Smooth muscle cell of the umbilical artery (primary cell): ENCODE data around the gene ZC3H10. TPM values are rescaled to one million over a fixed set of nuclear protein-coding genes. Genes with fewer than 3 reads are reported as not detected.

Experiments used
- total RNA-seq: library from RNA; depleted of rRNA; stranded (reverse); fragments of >200 nt; gene quantifications from 2 replicates; pipeline ENCODE4 v1.2.3, GENCODE V29; 2014

Gene ZC3H10
- total RNA-seq = 4.5 and 5.3 TPM in 2 replicates

GRCh38 chr12:56117778-56118687, at the start of gene ZC3H10:
TSS of gene ZC3H10 (plus strand) at chr12:56118266. CDS start at chr12:56120563, 2,297 bp downstream.

GRCh38 chr12:56079723-56080555, 38.1 kb upstream of the ZC3H10 start, which contains the start of gene ERBB3:
TSS of gene ERBB3 (plus strand) at chr12:56080165. CDS start at chr12:56080301, 136 bp downstream.

GRCh38 chr12:56104109-56104814, 13.8 kb upstream of the ZC3H10 start, which contains the start of gene PA2G4:
TSS of gene PA2G4 (plus strand) at chr12:56104559. CDS start at chr12:56104738, 179 bp downstream.

GRCh38 chr12:56116267-56117081, 1.6 kb upstream of the ZC3H10 start, which contains the start of gene RPL41:
TSS of gene RPL41 (plus strand) at chr12:56116633.

GRCh38 chr12:56127888-56128669, 10.0 kb downstream of the ZC3H10 start, which contains the start of gene ESYT1:
TSS of gene ESYT1 (plus strand) at chr12:56128267. CDS start at chr12:56128320, 53 bp downstream.

GRCh38 chr12:56152132-56152755, 34.2 kb downstream of the ZC3H10 start, which contains the start of gene MYL6B:
TSS of gene MYL6B (plus strand) at chr12:56152587. CDS start at chr12:56153919, 1,332 bp downstream.

GRCh38 chr12:56158029-56158925, 40.2 kb downstream of the ZC3H10 start, which contains the start of gene MYL6:
TSS of gene MYL6 (plus strand) at chr12:56158359. CDS start at chr12:56158402, 43 bp downstream.

Other genes with a start within 250 kb of the ZC3H10 start
- 22.5 and 24.1 TPM in 2 replicates for gene PYM1, start 190.4 kb upstream of the ZC3H10 start, total RNA-seq
- gene DGKA, start 187.1 kb upstream of the ZC3H10 start, total RNA-seq = 45.1 and 84.2 TPM in 2 replicates
- 1.1 TPM in 1 of 2 replicates, not detected in the other for gene PMEL, start 152.2 kb upstream of the ZC3H10 start, total RNA-seq
- 6.2 and 13.4 TPM in 2 replicates for gene CDK2, start 151.4 kb upstream of the ZC3H10 start, total RNA-seq
- gene RAB5B, start 144.2 kb upstream of the ZC3H10 start, total RNA-seq = 44.2 and 66.9 TPM in 2 replicates
- gene SUOX, start 121.0 kb upstream of the ZC3H10 start, total RNA-seq = 12.5 and 12.9 TPM in 2 replicates
- 1.5 and 2.1 TPM in 2 replicates for gene IKZF4, start 97.2 kb upstream of the ZC3H10 start, total RNA-seq
- 214 and 242 TPM in 2 replicates for gene RPS26, start 76.3 kb upstream of the ZC3H10 start, total RNA-seq
- under 0.01 and 0.23 TPM in 2 replicates for gene ERBB3, start 38.1 kb upstream of the ZC3H10 start, total RNA-seq
- 93.5 and 173 TPM in 2 replicates for gene PA2G4, start 13.7 kb upstream of the ZC3H10 start, total RNA-seq
- 1,282 and 1,487 TPM in 2 replicates for gene RPL41, start 1.6 kb upstream of the ZC3H10 start, total RNA-seq
- 136 and 210 TPM in 2 replicates for gene ESYT1, start 10.0 kb downstream of the ZC3H10 start, total RNA-seq
- gene MYL6B, start 34.3 kb downstream of the ZC3H10 start, total RNA-seq = 51.1 and 83.1 TPM in 2 replicates
- gene MYL6, start 40.1 kb downstream of the ZC3H10 start, total RNA-seq = 1,143 and 1,914 TPM in 2 replicates
- gene SMARCC2, start 71.2 kb downstream of the ZC3H10 start, total RNA-seq = 27.3 and 39.4 TPM in 2 replicates
- gene RNF41, start 103.7 kb downstream of the ZC3H10 start, total RNA-seq = 127 and 135 TPM in 2 replicates
- 21.1 and 23.6 TPM in 2 replicates for gene NABP2, start 106.1 kb downstream of the ZC3H10 start, total RNA-seq
- gene SLC39A5, start 111.8 kb downstream of the ZC3H10 start, total RNA-seq = not detected in 2 replicates
- gene ANKRD52, start 140.1 kb downstream of the ZC3H10 start, total RNA-seq = 25.8 and 46.2 TPM in 2 replicates
- 7.1 and 13.4 TPM in 2 replicates for gene COQ10A, start 148.7 kb downstream of the ZC3H10 start, total RNA-seq
- 62.4 and 198 TPM in 2 replicates for gene CS, start 182.1 kb downstream of the ZC3H10 start, total RNA-seq
- 97.3 and 152 TPM in 2 replicates for gene CNPY2, start 197.7 kb downstream of the ZC3H10 start, total RNA-seq
- gene PAN2, start 215.7 kb downstream of the ZC3H10 start, total RNA-seq = 15.7 and 22.2 TPM in 2 replicates
- gene IL23A, start 220.6 kb downstream of the ZC3H10 start, total RNA-seq = not detected in 2 replicates
- gene STAT2, start 241.8 kb downstream of the ZC3H10 start, total RNA-seq = 173 and 265 TPM in 2 replicates
- gene APOF, start 244.6 kb downstream of the ZC3H10 start, total RNA-seq = not detected in 2 replicates